Hematopoietic multipotent progenitor cell treated with erythropoietin and hydrocortisone succinate and interleukin-3 and kit ligand, for 8 days (in vitro differentiated cells): ENCODE measurements around the gene CD300LD.
"Not testable (repeated sequence)": the region's sequence is repeated elsewhere in the genome, so short reads cannot be mapped to it uniquely, and the experiment has no call there.

ENCODE experiments used
- DNase-seq: peaks from one replicate; pipeline ENCODE4 v3.0.0-alpha.2; 2015

The CD300LD gene

GRCh38 chr17:74569020-74570003 lies 22.8 kb downstream of the CD300LD start:
- DNase-seq = peak; percentile 77

- DNase-seq = peak; percentile 31
These were observed 23.8 kb downstream of the CD300LD start for GRCh38 chr17:74568106-74568873.

- no peak for DNase-seq
These were observed 24.7 kb downstream of the CD300LD start, which contains the start of gene CD300H for GRCh38 chr17:74567397-74567796. TSS of gene CD300H (minus strand) at chr17:74567509.

GRCh38 chr17:74566132-74566753 lies 25.8 kb downstream of the CD300LD start:
- DNase-seq = peak; percentile 62

GRCh38 chr17:74565126-74565525 lies 27.0 kb downstream of the CD300LD start:
- DNase-seq = no peak

GRCh38 chr17:74563358-74563757 lies 28.7 kb downstream of the CD300LD start:
- DNase-seq = no peak

- DNase-seq = no peak
These were observed 30.5 kb downstream of the CD300LD start for GRCh38 chr17:74561586-74561985.

GRCh38 chr17:74558882-74559519 lies 33.1 kb downstream of the CD300LD start:
- no peak for DNase-seq

GRCh38 chr17:74558402-74558801 lies 33.7 kb downstream of the CD300LD start:
- DNase-seq = not testable (repeated sequence)

GRCh38 chr17:74555427-74555940 lies 36.6 kb downstream of the CD300LD start:
- DNase-seq = peak; percentile 70

GRCh38 chr17:74554909-74555308 lies 37.2 kb downstream of the CD300LD start:
- DNase-seq = no peak

- no peak for DNase-seq
These were observed 40.0 kb downstream of the CD300LD start for GRCh38 chr17:74552037-74552436.

- DNase-seq = no peak
These were observed 41.5 kb downstream of the CD300LD start for GRCh38 chr17:74550602-74551001.

- DNase-seq = no peak
These were observed 42.7 kb downstream of the CD300LD start for GRCh38 chr17:74549343-74549742.

GRCh38 chr17:74547736-74548135 lies 44.3 kb downstream of the CD300LD start:
- DNase-seq = no peak

- no peak for DNase-seq
These were observed 44.8 kb downstream of the CD300LD start for GRCh38 chr17:74547264-74547663.

- DNase-seq = no peak
These were observed 45.5 kb downstream of the CD300LD start for GRCh38 chr17:74546586-74546985.

GRCh38 chr17:74545843-74546230 lies 46.2 kb downstream of the CD300LD start, which contains the start of gene CD300C:
TSS of gene CD300C (minus strand) at chr17:74546115. CDS start at chr17:74545782, 333 bp downstream.
- peak; percentile 19 for DNase-seq

GRCh38 chr17:74544991-74545842 lies 46.9 kb downstream of the CD300LD start:
- DNase-seq = no peak

GRCh38 chr17:74543891-74544760 lies 48.0 kb downstream of the CD300LD start:
- DNase-seq = no peak
